Cardiac muscle cell (in vitro differentiated cells and primary cell): ENCODE measurements around the gene SORBS2. TPM values are rescaled to one million over a fixed set of nuclear protein-coding genes. Genes with fewer than 3 reads are reported as not detected.

ENCODE experiments used
- DNase-seq, 2 donors: peaks; one replicate each; pipeline versions ENCODE4 v3.0.0 to v3.0.0-alpha.2; 2010 to 2017; ENCODE audit warnings: low read depth in 1 of 2, low spot score in 1 of 2
- H3K27ac ChIP-seq: fragments of 200-600 bp; sonication (generic); 2 replicates; pipeline ENCODE4 v1.5.1; 2016
- H3K27me3 ChIP-seq: fragments of 200-600 bp; sonication (generic); 2 replicates; pipeline ENCODE4 v1.6.0; 2016; ENCODE audit warnings: control low read depth
- H3K36me3 ChIP-seq: fragments of 200-600 bp; sonication (generic); 2 replicates; pipeline ENCODE4 v1.5.1; 2016; ENCODE audit warnings: control low read depth
- H3K4me1 ChIP-seq: fragments of 200-600 bp; sonication (generic); 2 replicates; pipeline ENCODE4 v1.8.1; 2017; ENCODE audit warnings: low read depth, mild to moderate bottlenecking, mixed run types
- H3K4me3 ChIP-seq: fragments of 200-600 bp; sonication (generic); 2 replicates; pipeline ENCODE4 v1.5.1; 2016; ENCODE audit warnings: mild to moderate bottlenecking
- H3K9me3 ChIP-seq: fragments of 200-600 bp; sonication (generic); 2 replicates; pipeline ENCODE4 v1.5.1; 2017; ENCODE audit warnings: low read depth, mild to moderate bottlenecking, control low read depth
- CTCF ChIP-seq: IDR thresholded peaks from 2 replicates; pipeline ENCODE4 v1.5.1; 2012; ENCODE audit warnings: low read depth, mild to moderate bottlenecking, low read length
- polyA plus RNA-seq: library from polyadenylated mRNA; unstranded; fragments of >200 nt; fragmentation: Nextera tagmentation; extraction: Ambion mirVana; gene quantifications from 2 replicates; pipeline ENCODE4 v1.2.1, GENCODE V29; 2016
- total RNA-seq: library from RNA; depleted of rRNA; stranded (reverse); fragments of >200 nt; gene quantifications from 2 replicates; pipeline ENCODE4 v1.2.3, GENCODE V29; 2016

The SORBS2 gene
- total and polyA plus RNA-seq, 2 experiments from 2014 or later = 453 to 470 TPM

DNA sequence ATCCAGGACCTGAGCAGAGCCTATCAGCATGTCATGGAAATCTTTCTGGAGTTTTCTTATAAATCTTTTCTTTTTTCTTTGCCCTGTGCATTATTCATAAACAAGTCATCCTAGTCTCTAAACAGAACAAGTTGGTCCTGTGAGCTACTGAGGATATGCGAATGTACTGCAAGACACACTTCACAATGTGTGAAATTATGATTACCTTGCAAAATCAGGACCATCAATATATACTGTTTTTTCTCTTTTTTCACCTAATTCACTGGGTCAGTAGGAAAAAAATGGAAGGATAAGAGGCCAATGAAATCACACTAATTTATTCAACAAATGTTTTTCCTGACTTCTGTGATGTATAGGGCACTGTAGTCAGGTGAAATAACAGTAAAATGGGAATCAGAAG, 14.4 kb upstream of the SORBS2 start:
- no peaks in the 10 kb centered on the region for H3K9me3 ChIP-seq
- no peak for TF ChIP-seq CTCF
- H3K4me3 ChIP-seq = no peak overlapping the region
- no peaks in the 10 kb centered on the region for H3K27me3 ChIP-seq
- no peaks in the 10 kb centered on the region for H3K36me3 ChIP-seq
- no peak overlapping the region for H3K27ac ChIP-seq
- no peak for DNase-seq
- peaks cover 13% of the 10 kb centered on the region for H3K4me1 ChIP-seq

- Histone ChIP-seq H3K27ac (no peak overlapping the region), H3K27me3 (no peaks in the 10 kb centered on the region), H3K9me3 (no peaks in the 10 kb centered on the region), H3K4me3 (no peak overlapping the region), H3K36me3 (no peaks in the 10 kb centered on the region), H3K4me1 (peaks cover 8% of the 10 kb centered on the region)
- DNase-seq = no peak
- TF ChIP-seq CTCF = no peak
Measured at GRCh38 chr4:185825737-185826136, 13.7 kb upstream of the SORBS2 start.

- H3K9me3 ChIP-seq = no peaks in the 10 kb centered on the region
- H3K36me3 ChIP-seq = no peaks in the 10 kb centered on the region
- no peak for TF ChIP-seq CTCF
- no peaks in the 10 kb centered on the region for H3K4me1 ChIP-seq
- no peak overlapping the region for H3K27ac ChIP-seq
- H3K27me3 ChIP-seq = no peaks in the 10 kb centered on the region
- H3K4me3 ChIP-seq = no peak overlapping the region
- DNase-seq = no peak
Measured at GRCh38 chr4:185822791-185823190, 10.8 kb upstream of the SORBS2 start.

GRCh38 chr4:185821029-185821419, 9.0 kb upstream of the SORBS2 start:
- peaks cover 10% of the 10 kb centered on the region for H3K4me1 ChIP-seq
- H3K27me3 ChIP-seq = no peaks in the 10 kb centered on the region
- no peak overlapping the region for H3K27ac ChIP-seq
- no peak for DNase-seq
- H3K9me3 ChIP-seq = no peaks in the 10 kb centered on the region
- no peak for TF ChIP-seq CTCF
- no peaks in the 10 kb centered on the region for H3K36me3 ChIP-seq
- H3K4me3 ChIP-seq = no peak overlapping the region

- Histone ChIP-seq H3K36me3 (no peaks in the 10 kb centered on the region), H3K9me3 (no peaks in the 10 kb centered on the region), H3K4me3 (no peak overlapping the region), H3K4me1 (peaks cover 10% of the 10 kb centered on the region), H3K27me3 (no peaks in the 10 kb centered on the region), H3K27ac (peak overlapping the region; percentile 40)
- DNase-seq = no peak
- no peak for TF ChIP-seq CTCF
Measured at GRCh38 chr4:185820146-185821028, 8.4 kb upstream of the SORBS2 start.
